GM12874 (cell line): ENCODE results near the gene PLBD1.

Source experiments
- TF ChIP-seq, protein P1 (sequence below): IDR thresholded peaks from 2 replicates; pipeline ENCODE4 v1.5.1; 2011; ENCODE audit warnings: low read depth, mild to moderate bottlenecking, control low read depth, low read length, moderate library complexity; ENCODE audit not compliant: insufficient read depth

The PLBD1 gene

GRCh38 chr12:14554281-14555007, 13.2 kb downstream of the PLBD1 start:
- TF ChIP-seq, protein P1, sequence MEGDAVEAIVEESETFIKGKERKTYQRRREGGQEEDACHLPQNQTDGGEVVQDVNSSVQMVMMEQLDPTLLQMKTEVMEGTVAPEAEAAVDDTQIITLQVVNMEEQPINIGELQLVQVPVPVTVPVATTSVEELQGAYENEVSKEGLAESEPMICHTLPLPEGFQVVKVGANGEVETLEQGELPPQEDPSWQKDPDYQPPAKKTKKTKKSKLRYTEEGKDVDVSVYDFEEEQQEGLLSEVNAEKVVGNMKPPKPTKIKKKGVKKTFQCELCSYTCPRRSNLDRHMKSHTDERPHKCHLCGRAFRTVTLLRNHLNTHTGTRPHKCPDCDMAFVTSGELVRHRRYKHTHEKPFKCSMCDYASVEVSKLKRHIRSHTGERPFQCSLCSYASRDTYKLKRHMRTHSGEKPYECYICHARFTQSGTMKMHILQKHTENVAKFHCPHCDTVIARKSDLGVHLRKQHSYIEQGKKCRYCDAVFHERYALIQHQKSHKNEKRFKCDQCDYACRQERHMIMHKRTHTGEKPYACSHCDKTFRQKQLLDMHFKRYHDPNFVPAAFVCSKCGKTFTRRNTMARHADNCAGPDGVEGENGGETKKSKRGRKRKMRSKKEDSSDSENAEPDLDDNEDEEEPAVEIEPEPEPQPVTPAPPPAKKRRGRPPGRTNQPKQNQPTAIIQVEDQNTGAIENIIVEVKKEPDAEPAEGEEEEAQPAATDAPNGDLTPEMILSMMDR = no peak

DNA sequence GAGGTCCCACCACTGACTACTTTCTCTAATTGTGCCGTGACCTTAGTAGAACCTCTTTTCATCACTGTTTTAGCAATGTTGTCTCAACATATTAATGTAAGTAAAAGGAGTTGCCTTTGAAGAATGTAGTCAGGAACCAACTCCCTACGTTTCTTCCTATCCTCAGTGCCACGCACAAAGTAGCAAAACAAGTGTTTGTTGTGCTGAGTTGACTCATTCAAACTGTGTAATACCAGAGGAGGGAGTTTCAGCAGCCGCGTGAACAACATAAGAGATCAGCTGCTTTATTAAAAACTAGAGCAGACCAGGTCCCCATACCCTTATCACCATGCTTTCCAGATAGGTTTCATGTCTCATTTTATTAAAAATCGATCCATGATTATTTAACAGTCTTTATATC, 19.1 kb downstream of the PLBD1 start:
- TF ChIP-seq, protein P1 = no peak

DNA sequence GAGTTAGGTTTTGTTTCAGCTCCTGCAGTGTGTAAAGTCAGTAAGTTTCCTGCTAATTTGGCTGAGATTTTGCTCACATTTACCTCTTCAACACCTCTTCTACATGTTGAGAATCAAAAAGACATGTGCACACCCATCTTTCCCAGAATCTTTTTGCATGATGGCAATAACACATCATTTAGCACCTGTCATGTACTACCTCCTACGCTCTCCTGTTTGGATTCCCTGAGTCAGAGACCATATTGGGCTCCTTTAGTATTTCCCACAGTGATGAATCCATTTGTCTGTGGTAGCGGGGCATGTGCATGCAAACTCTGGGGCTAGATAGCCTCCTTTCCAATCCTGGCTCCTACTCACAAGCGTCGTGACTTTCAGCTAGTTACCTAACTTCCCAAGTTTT, 20.1 kb downstream of the PLBD1 start:
- TF ChIP-seq, protein P1 = no peak

GRCh38 chr12:14545144-14546124, 22.2 kb downstream of the PLBD1 start:
- TF ChIP-seq, protein P1 = no peak

- TF ChIP-seq, protein P1 = no peak
Observed at GRCh38 chr12:14540801-14541462, 26.8 kb downstream of the PLBD1 start.

GRCh38 chr12:14537088-14537487, 30.6 kb downstream of the PLBD1 start:
- TF ChIP-seq, protein P1 = no peak

DNA sequence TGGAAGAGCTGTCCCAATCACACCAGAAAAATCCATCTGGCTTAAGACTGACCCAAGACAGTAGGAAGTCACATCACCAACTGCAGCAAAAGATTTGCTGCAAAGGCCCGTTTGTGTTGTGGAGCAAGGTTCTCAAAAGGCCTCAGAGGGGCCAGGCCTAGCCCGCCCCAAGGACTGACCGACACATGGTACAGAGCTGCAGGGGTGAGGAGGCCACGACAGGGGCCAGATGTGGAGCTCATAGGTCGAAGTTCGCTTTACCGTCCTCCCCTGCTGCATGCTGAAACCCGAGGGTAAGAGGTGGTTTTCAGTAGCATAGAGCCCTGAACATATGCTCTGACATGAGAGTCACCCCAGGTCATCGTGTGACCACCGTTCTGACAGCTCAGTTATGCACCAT, 35.5 kb downstream of the PLBD1 start:
- TF ChIP-seq, protein P1 = no peak
